Measurements from ENCODE around the gene MRPS31.

Gene MRPS31

GRCh38 chr13:40801255-40802217 lies 30.5 kb upstream of the MRPS31 start:
- no peaks in the 10 kb centered on the region for H3K9me3 ChIP-seq (ENCODE audit: control insufficient read depth, insufficient read depth, low read depth, low read length)
- H3K27me3 ChIP-seq (ENCODE audit: control insufficient read depth, insufficient read depth, low read length), result no peaks in the 10 kb centered on the region
- no peak overlapping the region for H3K9ac ChIP-seq (ENCODE audit: low read length)
- H3K4me1 ChIP-seq (ENCODE audit: control insufficient read depth, insufficient read depth, low read length), result no peaks in the 10 kb centered on the region
- no peak overlapping the region for H3K4me3 ChIP-seq (ENCODE audit: low read depth, low read length)
- no peak overlapping the region for H3K27ac ChIP-seq (ENCODE audit: low read depth, low read length)
- H3K36me3 ChIP-seq (ENCODE audit: control insufficient read depth, insufficient read depth, low read length), result peaks cover 65% of the 10 kb centered on the region

GRCh38 chr13:40800559-40800958 lies 29.6 kb upstream of the MRPS31 start:
- no peaks in the 10 kb centered on the region for H3K9me3 ChIP-seq (ENCODE audit: control insufficient read depth, insufficient read depth, low read depth, low read length)
- H3K27me3 ChIP-seq (ENCODE audit: control insufficient read depth, insufficient read depth, low read length), result no peaks in the 10 kb centered on the region
- H3K36me3 ChIP-seq (ENCODE audit: control insufficient read depth, insufficient read depth, low read length), result peaks cover 58% of the 10 kb centered on the region
- no peak overlapping the region for H3K9ac ChIP-seq (ENCODE audit: low read length)
- no peak overlapping the region for H3K27ac ChIP-seq (ENCODE audit: low read depth, low read length)
- no peaks in the 10 kb centered on the region for H3K4me1 ChIP-seq (ENCODE audit: control insufficient read depth, insufficient read depth, low read length)
- no peak overlapping the region for H3K4me3 ChIP-seq (ENCODE audit: low read depth, low read length)

- no peaks in the 10 kb centered on the region for H3K27me3 ChIP-seq (ENCODE audit: control insufficient read depth, insufficient read depth, low read length)
- H3K4me3 ChIP-seq (ENCODE audit: low read depth, low read length), result no peak overlapping the region
- H3K4me1 ChIP-seq (ENCODE audit: control insufficient read depth, insufficient read depth, low read length), result peaks cover 9% of the 10 kb centered on the region; the same call in 1 of the 2 replicates
- H3K9me3 ChIP-seq (ENCODE audit: control insufficient read depth, insufficient read depth, low read depth, low read length), result no peaks in the 10 kb centered on the region
- H3K36me3 ChIP-seq (ENCODE audit: control insufficient read depth, insufficient read depth, low read length), result peaks cover 57% of the 10 kb centered on the region
- no peak overlapping the region for H3K27ac ChIP-seq (ENCODE audit: low read depth, low read length)
- no peak overlapping the region for H3K9ac ChIP-seq (ENCODE audit: low read length)
These were observed 28.5 kb upstream of the MRPS31 start for GRCh38 chr13:40799508-40799907.

- Histone ChIP-seq H3K27me3 (ENCODE audit: control insufficient read depth, insufficient read depth, low read length) (no peaks in the 10 kb centered on the region), H3K4me1 (ENCODE audit: control insufficient read depth, insufficient read depth, low read length) (peaks cover 12% of the 10 kb centered on the region; the same call in 1 of the 2 replicates), H3K4me3 (ENCODE audit: low read depth, low read length) (no peak overlapping the region), H3K27ac (ENCODE audit: low read depth, low read length) (no peak overlapping the region), H3K36me3 (ENCODE audit: control insufficient read depth, insufficient read depth, low read length) (peaks cover 62% of the 10 kb centered on the region), H3K9ac (ENCODE audit: low read length) (no peak overlapping the region), H3K9me3 (ENCODE audit: control insufficient read depth, insufficient read depth, low read depth, low read length) (no peaks in the 10 kb centered on the region)
These were observed 27.4 kb upstream of the MRPS31 start for GRCh38 chr13:40798380-40798779.

GRCh38 chr13:40796649-40797048 lies 25.7 kb upstream of the MRPS31 start:
- Histone ChIP-seq H3K27me3 (ENCODE audit: control insufficient read depth, insufficient read depth, low read length) (no peaks in the 10 kb centered on the region), H3K9ac (ENCODE audit: low read length) (no peak overlapping the region), H3K27ac (ENCODE audit: low read depth, low read length) (no peak overlapping the region), H3K9me3 (ENCODE audit: control insufficient read depth, insufficient read depth, low read depth, low read length) (no peaks in the 10 kb centered on the region), H3K4me1 (ENCODE audit: control insufficient read depth, insufficient read depth, low read length) (peaks cover 12% of the 10 kb centered on the region; the same call in 1 of the 2 replicates), H3K4me3 (ENCODE audit: low read depth, low read length) (no peak overlapping the region), H3K36me3 (ENCODE audit: control insufficient read depth, insufficient read depth, low read length) (peaks cover 56% of the 10 kb centered on the region)

- Histone ChIP-seq H3K4me1 (ENCODE audit: control insufficient read depth, insufficient read depth, low read length) (peaks cover 18% of the 10 kb centered on the region; the same call in 1 of the 2 replicates), H3K36me3 (ENCODE audit: control insufficient read depth, insufficient read depth, low read length) (peaks cover 44% of the 10 kb centered on the region), H3K9me3 (ENCODE audit: control insufficient read depth, insufficient read depth, low read depth, low read length) (no peaks in the 10 kb centered on the region)
These were observed 23.7 kb upstream of the MRPS31 start for GRCh38 chr13:40794414-40795368.

GRCh38 chr13:40793339-40793738 lies 22.3 kb upstream of the MRPS31 start:
- no peak overlapping the region for H3K27ac ChIP-seq (ENCODE audit: low read depth, low read length)
- no peaks in the 10 kb centered on the region for H3K27me3 ChIP-seq (ENCODE audit: control insufficient read depth, insufficient read depth, low read length)
- no peak overlapping the region for H3K9ac ChIP-seq (ENCODE audit: low read length)
- H3K4me3 ChIP-seq (ENCODE audit: low read depth, low read length), result no peak overlapping the region
- H3K9me3 ChIP-seq (ENCODE audit: control insufficient read depth, insufficient read depth, low read depth, low read length), result no peaks in the 10 kb centered on the region
- H3K4me1 ChIP-seq (ENCODE audit: control insufficient read depth, insufficient read depth, low read length), result peaks cover 18% of the 10 kb centered on the region; the same call in 1 of the 2 replicates
- H3K36me3 ChIP-seq (ENCODE audit: control insufficient read depth, insufficient read depth, low read length), result peaks cover 31% of the 10 kb centered on the region

More at GRCh38 chr13:40794414-40795368, 23.7 kb upstream of the MRPS31 start:
- Histone ChIP-seq H3K4me3 (ENCODE audit: low read depth, low read length) (no peak overlapping the region), H3K27ac (ENCODE audit: low read depth, low read length) (no peak overlapping the region), H3K9ac (ENCODE audit: low read length) (no peak overlapping the region), H3K27me3 (ENCODE audit: control insufficient read depth, insufficient read depth, low read length) (no peaks in the 10 kb centered on the region)

DNA sequence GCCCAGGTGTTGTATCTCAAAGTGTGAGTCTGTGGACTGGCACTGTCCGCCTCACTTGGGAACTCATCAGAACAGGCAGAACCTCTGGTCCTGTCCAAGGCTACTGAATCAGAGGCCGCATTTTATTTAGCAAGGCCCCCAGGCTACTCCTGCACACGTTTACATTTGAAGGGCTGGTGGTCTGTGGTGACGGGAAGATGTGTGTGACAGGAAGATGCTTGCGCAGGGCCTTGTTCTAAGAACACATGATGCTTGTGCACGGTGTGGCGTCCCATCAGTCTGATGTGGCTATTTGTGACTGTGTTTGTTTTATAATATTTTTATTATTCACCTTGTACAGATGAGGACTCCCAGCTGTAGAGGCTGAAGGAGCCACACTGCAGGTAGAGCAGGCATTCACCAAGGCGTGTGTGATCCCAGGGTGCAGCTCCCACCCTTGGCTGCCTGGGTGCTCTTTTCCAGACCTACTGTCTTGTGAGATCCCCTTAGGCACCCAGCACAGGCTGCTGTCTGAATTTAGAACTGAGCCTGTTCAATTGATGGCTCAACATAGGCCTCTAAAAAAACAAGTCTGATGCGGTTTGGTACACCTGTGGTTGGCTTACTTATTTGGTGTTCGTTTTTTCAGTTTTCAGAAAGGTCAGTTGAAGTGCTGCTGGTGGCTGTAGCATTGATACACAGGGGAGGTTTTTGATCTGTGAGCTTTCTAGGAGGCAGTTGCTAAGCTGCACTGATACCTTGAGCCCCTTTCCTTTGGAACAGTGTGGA lies 21.5 kb upstream of the MRPS31 start:
- no peaks in the 10 kb centered on the region for H3K9me3 ChIP-seq (ENCODE audit: control insufficient read depth, insufficient read depth, low read depth, low read length)
- H3K36me3 ChIP-seq (ENCODE audit: control insufficient read depth, insufficient read depth, low read length), result peaks cover 28% of the 10 kb centered on the region
- H3K4me3 ChIP-seq (ENCODE audit: low read depth, low read length), result no peak overlapping the region
- H3K4me1 ChIP-seq (ENCODE audit: control insufficient read depth, insufficient read depth, low read length), result peaks cover 18% of the 10 kb centered on the region; the same call in 1 of the 2 replicates
- no peak overlapping the region for H3K9ac ChIP-seq (ENCODE audit: low read length)
- no peaks in the 10 kb centered on the region for H3K27me3 ChIP-seq (ENCODE audit: control insufficient read depth, insufficient read depth, low read length)
- H3K27ac ChIP-seq (ENCODE audit: low read depth, low read length), result no peak overlapping the region

DNA sequence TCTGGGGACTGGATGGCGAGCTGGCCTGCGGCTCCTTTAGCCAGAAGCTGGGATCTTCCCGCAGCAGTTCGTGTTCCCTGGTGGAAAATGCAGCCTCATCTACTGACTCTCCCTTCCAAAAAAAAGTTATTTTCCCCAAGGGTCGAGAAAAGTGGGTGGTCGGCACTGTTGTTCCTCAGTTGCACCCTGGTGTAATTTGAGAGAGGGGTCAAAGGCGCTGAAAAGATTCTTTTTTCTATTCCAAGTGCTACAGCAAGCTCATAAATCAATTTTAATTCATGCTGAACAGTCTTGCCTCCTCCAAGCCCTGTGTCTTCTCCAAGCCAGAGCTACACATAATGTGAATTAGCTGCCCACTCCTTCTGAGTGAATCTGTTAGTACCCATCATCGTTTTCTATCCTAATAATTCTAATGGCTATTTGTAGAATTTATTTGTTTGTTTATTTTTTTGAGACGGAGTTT lies 19.2 kb upstream of the MRPS31 start:
- Histone ChIP-seq H3K9me3 (ENCODE audit: control insufficient read depth, insufficient read depth, low read depth, low read length) (no peaks in the 10 kb centered on the region), H3K36me3 (ENCODE audit: control insufficient read depth, insufficient read depth, low read length) (peaks cover 14% of the 10 kb centered on the region), H3K27ac (ENCODE audit: low read depth, low read length) (peak overlapping the region; percentile 84; the same call in 1 of the 2 replicates), H3K9ac (ENCODE audit: low read length) (peak overlapping the region; percentile 85), H3K27me3 (ENCODE audit: control insufficient read depth, insufficient read depth, low read length) (no peaks in the 10 kb centered on the region), H3K4me1 (ENCODE audit: control insufficient read depth, insufficient read depth, low read length) (peaks cover 15% of the 10 kb centered on the region; the same call in 1 of the 2 replicates), H3K4me3 (ENCODE audit: low read depth, low read length) (peak overlapping the region; percentile 95)

Data from HUES6 (cell line).